Endothelial cell of umbilical vein (primary cell): Measurements from ENCODE around the gene ASTN1. TPM values are rescaled to one million over a fixed set of nuclear protein-coding genes. Genes with fewer than 3 reads are reported as not detected.

ENCODE experiments used
- BruUV-seq: library from RNA; stranded (reverse); fragments of 400-500 nt; replicated peaks from 2 replicates; lab custom pipeline; 2021; lab: Mats Ljungman, UMichigan
- CTCF ChIA-PET: fragments of 300-600, 350-600 bp; sonication (Branson Sonifier 250); formaldehyde crosslinking; loops from one replicate; lab custom pipeline; 2021; ENCODE audit warnings: antibody characterized with exemption, inconsistent platforms; lab: Charles Lee
- POLR2A ChIA-PET: fragments of 300-600, 350-600 bp; sonication (Branson Sonifier 250); formaldehyde crosslinking; loops from one replicate; lab custom pipeline; 2021; ENCODE audit warnings: antibody characterized with exemption, inconsistent platforms; lab: Charles Lee
- DNase-seq: peaks from one replicate; pipeline ENCODE4 v3.0.0-alpha.2; 2011; ENCODE audit warnings: low read depth, low spot score
- FAIRE-seq: peaks from 2 replicates; lab custom pipeline; 2011; peaks lifted over from hg19 to GRCh38; lab: Jason Lieb, UNC
- H2AFZ ChIP-seq: 2 replicates; pipeline ENCODE4 v1.6.0; 2012; ENCODE audit warnings: low read depth, low read length, control low read depth, inconsistent platforms
- H3K27ac ChIP-seq: 2 replicates; pipeline ENCODE4 v1.5.1; 2011; ENCODE audit warnings: low read depth, mild to moderate bottlenecking, control low read depth, low read length, moderate library complexity; ENCODE audit not compliant: insufficient read depth
- H3K27me3 ChIP-seq, 2 experiments: 2 replicates each; pipeline versions ENCODE4 v1.6.0 to v1.6.1; 2011; ENCODE audit warnings: low read length in 2 of 2, mixed read lengths in 1 of 2; ENCODE audit not compliant: control insufficient read depth in 2 of 2, insufficient read depth in 2 of 2
- H3K36me3 ChIP-seq, 2 experiments: 2 replicates in 1 of 2; 3 replicates in 1 of 2; pipeline ENCODE4 v1.5.1; 2011; ENCODE audit warnings: low read length in 2 of 2, mild to moderate bottlenecking in 1 of 2, moderate library complexity in 1 of 2; ENCODE audit not compliant: control insufficient read depth in 2 of 2, insufficient read depth in 2 of 2; ENCODE audit errors: extremely low read depth in 1 of 2
- H3K4me1 ChIP-seq: 3 replicates; pipeline ENCODE4 v1.5.1; 2011; ENCODE audit warnings: mild to moderate bottlenecking, low read length; ENCODE audit not compliant: control insufficient read depth, insufficient read depth; ENCODE audit errors: extremely low read depth
- H3K4me2 ChIP-seq: 2 replicates; pipeline ENCODE4 v1.6.1; 2011; ENCODE audit warnings: low read length, control low read depth, mixed read lengths; ENCODE audit not compliant: insufficient read depth
- H3K4me3 ChIP-seq, 3 experiments: fragments of 200-600 bp in 1 of 3; sonication (generic), shearing (Covaris generic) in 1 of 3; replicated peaks in 1 of 3; 2 replicates each; pipeline ENCODE4 v1.5.1; 2011 to 2016; ENCODE audit warnings: control low read depth in 3 of 3, low read length in 3 of 3, mild to moderate bottlenecking in 2 of 3, inconsistent platforms in 1 of 3, low read depth in 1 of 3, moderate library complexity in 1 of 3; ENCODE audit not compliant: insufficient read depth in 1 of 3
- H3K79me2 ChIP-seq: 2 replicates; pipeline ENCODE4 v1.6.0; 2012; ENCODE audit warnings: low read length, inconsistent platforms; ENCODE audit not compliant: control insufficient read depth, insufficient read depth
- H3K9ac ChIP-seq: replicated peaks from 2 replicates; pipeline ENCODE3; 2011; ENCODE audit warnings: low read length, control low read depth; ENCODE audit not compliant: insufficient read depth; ENCODE audit errors: extremely low read depth
- H3K9me1 ChIP-seq: replicated peaks from 3 replicates; pipeline ENCODE4 v1.6.0; 2011; ENCODE audit warnings: mild to moderate bottlenecking, low read length; ENCODE audit not compliant: control insufficient read depth, insufficient read depth; ENCODE audit errors: extremely low read depth
- H3K9me3 ChIP-seq: replicated peaks from 2 replicates; pipeline ENCODE4 v1.5.1; 2012; ENCODE audit warnings: low read length, inconsistent platforms; ENCODE audit not compliant: control insufficient read depth, insufficient read depth
- H4K20me1 ChIP-seq: replicated peaks from 2 replicates; pipeline ENCODE3; 2011; ENCODE audit warnings: mild to moderate bottlenecking, low read length; ENCODE audit not compliant: control insufficient read depth, insufficient read depth; ENCODE audit errors: extremely low read depth
- CTCF ChIP-seq, 2 donors: IDR thresholded peaks; 1 replicate in 1 of 2; 2 replicates in 1 of 2; pipeline ENCODE4 v1.5.1; 2011; ENCODE audit warnings: low read length in 2 of 2, mild to moderate bottlenecking in 2 of 2, moderate library complexity in 2 of 2, control low read depth in 1 of 2, inconsistent platforms in 1 of 2, low read depth in 1 of 2; ENCODE audit not compliant: insufficient read depth in 1 of 2; ENCODE audit errors: extremely low read depth in 1 of 2
- EZH2 ChIP-seq: IDR thresholded peaks from 2 replicates; pipeline ENCODE4 v1.6.1; 2012; ENCODE audit warnings: borderline replicate concordance, low read depth, mild to moderate bottlenecking, moderate library complexity, low read length, inconsistent platforms; ENCODE audit not compliant: severe bottlenecking
- FOS ChIP-seq: IDR thresholded peaks from 2 replicates; pipeline ENCODE4 v1.6.1; 2011; ENCODE audit warnings: mild to moderate bottlenecking, low read length, moderate library complexity, borderline replicate concordance; ENCODE audit not compliant: insufficient read depth
- GATA2 ChIP-seq: IDR thresholded peaks from 2 replicates; pipeline ENCODE4 v1.7.0; 2011; ENCODE audit warnings: low read depth, mild to moderate bottlenecking, moderate library complexity, mixed read lengths, low read length; ENCODE audit not compliant: insufficient read length, insufficient read depth
- JUN ChIP-seq: IDR thresholded peaks from 2 replicates; pipeline ENCODE4 v1.6.1; 2011; ENCODE audit warnings: borderline replicate concordance, low read depth; ENCODE audit not compliant: insufficient read length, insufficient read depth
- MYC ChIP-seq: IDR thresholded peaks from one replicate; pipeline ENCODE4 v1.6.1; 2011; ENCODE audit warnings: mild to moderate bottlenecking, low read depth, low read length
- POLR2A ChIP-seq: IDR thresholded peaks from 2 replicates; pipeline ENCODE4 v1.6.1; 2012; ENCODE audit warnings: low read depth, mild to moderate bottlenecking, control low read depth, low read length
- POLR2AphosphoS5 ChIP-seq: IDR thresholded peaks from 2 replicates; pipeline ENCODE4 v1.6.1; 2012; ENCODE audit warnings: low read depth, mild to moderate bottlenecking, control low read depth, low read length, moderate library complexity; ENCODE audit not compliant: insufficient read depth
- dilution Hi-C: fragments of 300-500 bp; cut with MboI; formaldehyde crosslinking; loops from one replicate; pipeline ENCODE4 v1.15.0; 2019; ENCODE audit warnings: low sequenced_read_pairs; ENCODE audit not compliant: extremely low pct_ligation_motif_present
- intact Hi-C: fragments of 100-400 bp; cut with micrococcal nuclease; formaldehyde crosslinking; loops from one replicate; pipeline ENCODE4 v1.10.0; 2022
- polyA plus RNA-seq, 4 experiments: library from polyadenylated mRNA; depleted of rRNA in 3 of 4; stranded (reverse) in 3 of 4; unstranded in 1 of 4; fragments of >200 nt; gene quantifications; 2 replicates each; pipeline versions ENCODE4 v1.2.1 to v1.2.3, GENCODE V29; 2011 to 2012; ENCODE audit warnings: missing spikeins in 1 of 4
- total RNA-seq: library from RNA; stranded (reverse); gene quantifications from 2 replicates; pipeline ENCODE4 v1.2.3, GENCODE V29; 2021
- TF ChIP-seq, protein P1 (sequence below): IDR thresholded peaks from 2 replicates; pipeline ENCODE4 v1.6.1; 2011; ENCODE audit not compliant: insufficient read depth, insufficient read length

The ASTN1 gene
- total and polyA plus RNA-seq, 2 donors (not counting 3 experiments of a cell fraction or from before 2014, with no cell fraction given) = 0.04 TPM; not detected in 1

GRCh38 chr1:176963181-176963580 lies 201.3 kb downstream of the ASTN1 start:
- POLR2A ChIA-PET = no interaction called here
- dilution Hi-C loops = no loop called here

More at GRCh38 chr1:176963181-176963580, 201.3 kb downstream of the ASTN1 start:
- Histone ChIP-seq H3K4me3 (no peak overlapping the region), H4K20me1 (no peaks in the 10 kb centered on the region), H3K9me1 (no peaks in the 10 kb centered on the region), H3K9me3 (no peaks in the 10 kb centered on the region), H3K36me3 (no peaks in the 10 kb centered on the region), H3K27ac (no peak overlapping the region), H3K4me1 (no peaks in the 10 kb centered on the region), H3K9ac (no peak overlapping the region), H2AFZ (no peak overlapping the region), H3K27me3 (no peaks in the 10 kb centered on the region), H3K79me2 (no peaks in the 10 kb centered on the region), H3K4me2 (no peak overlapping the region)
- no peak for FAIRE-seq
- CTCF ChIA-PET = no interaction called here
- intact Hi-C loops = no loop called here
- TF ChIP-seq GATA2 (no peak), POLR2AphosphoS5 (no peak), CTCF (IDR thresholded peaks at IDR 0.05; ENCODE audit: extremely low read depth in 1 of 2, insufficient read depth in 1 of 2, low read depth in 1 of 2, low read length in 2 of 2) (no peak), POLR2A (no peak), MYC (no peak), EZH2 (no peak), JUN (no peak), FOS (no peak)
- TF ChIP-seq, protein P1, sequence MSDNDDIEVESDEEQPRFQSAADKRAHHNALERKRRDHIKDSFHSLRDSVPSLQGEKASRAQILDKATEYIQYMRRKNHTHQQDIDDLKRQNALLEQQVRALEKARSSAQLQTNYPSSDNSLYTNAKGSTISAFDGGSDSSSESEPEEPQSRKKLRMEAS = no peak
- DNase-seq = no peak
- no TSS peak for BruUV-seq
